Kasumi-1 (cell line): Measurements from ENCODE around the gene HOXD10.

ENCODE experiments used
- DNase-seq, 2 experiments: peaks; one replicate each; lab custom pipeline; 2025; lab: John Stamatoyannopoulos, UW

HOXD10 gene

GRCh38 chr2:176082824-176083751, 33.5 kb upstream of the HOXD10 start:
- DNase-seq = no peak

- DNase-seq = no peak
Observed at GRCh38 chr2:176083796-176084261, 32.7 kb upstream of the HOXD10 start, which contains the start of gene EVX2. EVX2 (minus strand) TSS chr2:176083962; CDS start chr2:176083776, 186 bp downstream.

GRCh38 chr2:176084611-176085119, 31.9 kb upstream of the HOXD10 start:
- DNase-seq = no peak

- DNase-seq = no peak
Observed at GRCh38 chr2:176085120-176085788, 31.3 kb upstream of the HOXD10 start.

GRCh38 chr2:176085861-176086771, 30.5 kb upstream of the HOXD10 start:
- DNase-seq = peak; percentile 57 to 67

GRCh38 chr2:176087330-176088047, 29.1 kb upstream of the HOXD10 start:
- no peak for DNase-seq

GRCh38 chr2:176088048-176088936, 28.3 kb upstream of the HOXD10 start:
- peak; percentile 69 to 78 for DNase-seq

GRCh38 chr2:176088937-176089842, 27.4 kb upstream of the HOXD10 start:
- DNase-seq = no peak

- DNase-seq = no peak
Observed at GRCh38 chr2:176089843-176090395, 26.7 kb upstream of the HOXD10 start.

- no peak for DNase-seq
Observed at GRCh38 chr2:176090862-176091261, 25.7 kb upstream of the HOXD10 start.

GRCh38 chr2:176091329-176092258, 25.0 kb upstream of the HOXD10 start:
- DNase-seq = no peak

GRCh38 chr2:176092270-176093144, 24.1 kb upstream of the HOXD10 start, which contains the start of gene HOXD13:
HOXD13 (plus strand) TSS chr2:176092721; CDS start chr2:176092891, 170 bp downstream.
- DNase-seq = peak; percentile 40 to 44

- DNase-seq = peak; percentile 37 to 39
Observed at GRCh38 chr2:176093145-176093897, 23.3 kb upstream of the HOXD10 start.

- no peak for DNase-seq
Observed at GRCh38 chr2:176093898-176094249, 22.7 kb upstream of the HOXD10 start.

GRCh38 chr2:176094349-176094748, 22.2 kb upstream of the HOXD10 start:
- DNase-seq = no peak

GRCh38 chr2:176095421-176095820, 21.2 kb upstream of the HOXD10 start:
- no peak for DNase-seq
